ENCODE measurements around the gene MAPK1. TPM values are rescaled to one million over a fixed set of nuclear protein-coding genes. Genes with fewer than 3 reads are reported as not detected.
"Not testable (repeated sequence)": the region's sequence is repeated elsewhere in the genome, so short reads cannot be mapped to it uniquely, and the experiment has no call there.

MAPK1 gene
- total RNA-seq, 1 donor from 2014 or later, result 112 TPM

GRCh38 chr22:21898354-21898896, 31.0 kb upstream of the MAPK1 start:
- no peaks in the 10 kb centered on the region for H3K9me3 Mint-ChIP-seq
- TF ChIP-seq CTCF (conservative IDR thresholded peaks at IDR 0.05), result no peak
- no peaks in the 10 kb centered on the region for H3K36me3 Mint-ChIP-seq
- H3K4me3 Mint-ChIP-seq, result no peak overlapping the region
- no peaks in the 10 kb centered on the region for H3K27me3 Mint-ChIP-seq
- DNase-seq (ENCODE audit: extremely low spot score, unreplicated experiment), result no peak
- no peaks in the 10 kb centered on the region for H3K4me1 Mint-ChIP-seq (ENCODE audit: unreplicated experiment)
- no peak overlapping the region for H3K27ac Mint-ChIP-seq

- no peaks in the 10 kb centered on the region for H3K4me1 Mint-ChIP-seq (ENCODE audit: unreplicated experiment)
- no peak for DNase-seq (ENCODE audit: extremely low spot score, unreplicated experiment)
- no peak overlapping the region for H3K27ac Mint-ChIP-seq
- H3K4me3 Mint-ChIP-seq, result no peak overlapping the region
- H3K9me3 Mint-ChIP-seq, result no peaks in the 10 kb centered on the region
- no peak for TF ChIP-seq CTCF (conservative IDR thresholded peaks at IDR 0.05)
- H3K36me3 Mint-ChIP-seq, result no peaks in the 10 kb centered on the region
- H3K27me3 Mint-ChIP-seq, result no peaks in the 10 kb centered on the region
These were observed 29.6 kb upstream of the MAPK1 start for GRCh38 chr22:21896951-21897513.

GRCh38 chr22:21896275-21896674, 28.8 kb upstream of the MAPK1 start:
- H3K4me3 Mint-ChIP-seq; H3K27me3 Mint-ChIP-seq; H3K4me1 Mint-ChIP-seq (ENCODE audit: unreplicated experiment); H3K36me3 Mint-ChIP-seq; H3K27ac Mint-ChIP-seq; H3K9me3 Mint-ChIP-seq; DNase-seq (ENCODE audit: extremely low spot score, unreplicated experiment): not testable (repeated sequence)

- Mint-ChIP-seq H3K27me3 (no peaks in the 10 kb centered on the region), H3K27ac (no peak overlapping the region), H3K36me3 (no peaks in the 10 kb centered on the region), H3K4me1 (ENCODE audit: unreplicated experiment) (no peaks in the 10 kb centered on the region), H3K4me3 (no peak overlapping the region), H3K9me3 (no peaks in the 10 kb centered on the region)
- DNase-seq (ENCODE audit: extremely low spot score, unreplicated experiment), result no peak
- no peak for TF ChIP-seq CTCF (conservative IDR thresholded peaks at IDR 0.05)
These were observed 27.4 kb upstream of the MAPK1 start for GRCh38 chr22:21894799-21895198.

GRCh38 chr22:21889251-21889990, 22.0 kb upstream of the MAPK1 start:
- no peaks in the 10 kb centered on the region for H3K36me3 Mint-ChIP-seq
- no peak for TF ChIP-seq CTCF (conservative IDR thresholded peaks at IDR 0.05)
- no peaks in the 10 kb centered on the region for H3K27me3 Mint-ChIP-seq
- H3K4me3 Mint-ChIP-seq, result no peak overlapping the region
- H3K9me3 Mint-ChIP-seq, result no peaks in the 10 kb centered on the region
- H3K27ac Mint-ChIP-seq, result no peak overlapping the region
- peaks cover 4% of the 10 kb centered on the region for H3K4me1 Mint-ChIP-seq (ENCODE audit: unreplicated experiment)
- no peak for DNase-seq (ENCODE audit: extremely low spot score, unreplicated experiment)

- Mint-ChIP-seq H3K27ac (no peak overlapping the region), H3K4me1 (ENCODE audit: unreplicated experiment) (peaks cover 4% of the 10 kb centered on the region), H3K27me3 (no peaks in the 10 kb centered on the region), H3K9me3 (no peaks in the 10 kb centered on the region), H3K4me3 (no peak overlapping the region), H3K36me3 (no peaks in the 10 kb centered on the region)
- no peak for DNase-seq (ENCODE audit: extremely low spot score, unreplicated experiment)
- no peak for TF ChIP-seq CTCF (conservative IDR thresholded peaks at IDR 0.05)
These were observed 20.4 kb upstream of the MAPK1 start for GRCh38 chr22:21887841-21888240.

GRCh38 chr22:21883930-21884329, 16.5 kb upstream of the MAPK1 start:
- H3K4me1 Mint-ChIP-seq (ENCODE audit: unreplicated experiment); H3K36me3 Mint-ChIP-seq; DNase-seq (ENCODE audit: extremely low spot score, unreplicated experiment); H3K27me3 Mint-ChIP-seq; H3K27ac Mint-ChIP-seq; H3K9me3 Mint-ChIP-seq; H3K4me3 Mint-ChIP-seq: not testable (repeated sequence)

- not testable (repeated sequence) for H3K4me3 Mint-ChIP-seq; H3K4me1 Mint-ChIP-seq (ENCODE audit: unreplicated experiment); H3K36me3 Mint-ChIP-seq; H3K9me3 Mint-ChIP-seq; DNase-seq (ENCODE audit: extremely low spot score, unreplicated experiment); H3K27ac Mint-ChIP-seq; H3K27me3 Mint-ChIP-seq
These were observed 15.4 kb upstream of the MAPK1 start for GRCh38 chr22:21882754-21883333.
